ENCODE data around the gene COL9A3.

The COL9A3 gene

DNA sequence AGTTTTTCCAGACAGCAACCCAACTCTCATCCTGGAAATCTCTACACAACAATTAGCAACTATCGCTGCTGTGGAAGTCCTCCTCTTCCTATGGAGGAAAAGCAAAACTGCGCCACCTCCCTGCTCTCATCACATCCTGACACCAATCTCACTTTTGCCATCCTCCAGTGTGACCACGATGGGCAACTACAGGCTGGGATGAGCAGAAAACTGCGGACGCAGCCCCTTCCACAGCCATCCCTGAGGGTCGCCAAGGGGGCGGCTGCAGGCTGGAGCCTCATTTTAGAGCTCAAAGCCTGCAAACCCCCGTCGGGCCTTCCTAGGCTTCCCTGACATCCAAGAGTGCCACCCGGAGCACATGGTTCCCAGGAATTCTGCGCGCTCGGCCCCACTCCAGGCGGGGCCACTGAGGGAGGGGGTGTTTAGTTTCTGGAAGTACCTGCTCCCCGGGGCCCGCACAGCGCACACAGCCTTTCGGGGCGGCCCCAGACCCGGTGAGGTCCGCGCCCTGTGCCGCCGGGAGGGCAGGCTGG lies 43.6 kb downstream of the COL9A3 start:
- DNase-seq: no peak

DNA sequence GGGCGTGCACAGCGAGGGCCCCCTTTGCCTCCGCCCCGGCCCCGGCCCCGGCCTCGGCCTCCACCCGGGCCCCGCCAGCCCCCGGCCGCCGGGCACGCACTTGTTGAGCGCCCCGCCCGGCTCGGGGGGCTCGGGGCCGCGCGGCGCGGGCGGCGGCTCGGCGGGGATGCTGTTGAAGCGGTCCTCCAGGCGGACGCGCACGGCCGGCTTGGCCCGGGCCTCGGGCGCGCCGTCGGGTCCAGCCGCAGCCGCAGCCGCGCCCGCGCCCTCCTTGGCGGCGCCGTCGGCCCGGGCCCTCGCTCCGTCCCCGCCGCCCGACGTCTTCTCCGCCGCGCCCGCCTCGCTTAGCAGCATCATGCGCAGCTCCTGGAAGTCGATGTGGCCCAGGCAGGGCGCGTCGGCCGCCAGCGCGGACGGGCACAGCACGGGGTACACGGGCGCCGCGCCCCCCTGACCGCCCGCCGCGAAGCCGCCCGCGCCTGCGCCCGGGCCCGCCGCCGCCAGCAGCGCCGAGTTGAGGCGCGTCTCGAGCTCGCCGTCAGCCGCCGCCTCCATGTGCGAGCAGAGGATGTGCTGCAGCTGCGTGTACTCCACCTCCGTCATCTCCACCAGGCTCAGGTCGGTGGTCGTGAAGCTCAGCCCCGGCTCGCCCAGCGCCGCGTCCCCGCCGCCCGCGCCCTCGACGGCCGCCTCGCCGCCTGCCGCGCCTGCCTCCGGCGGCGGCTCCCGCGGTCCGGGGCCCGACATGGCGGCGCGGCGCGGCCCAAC lies 44.3 kb downstream of the COL9A3 start:
- peak; percentile 46 for DNase-seq

DNA sequence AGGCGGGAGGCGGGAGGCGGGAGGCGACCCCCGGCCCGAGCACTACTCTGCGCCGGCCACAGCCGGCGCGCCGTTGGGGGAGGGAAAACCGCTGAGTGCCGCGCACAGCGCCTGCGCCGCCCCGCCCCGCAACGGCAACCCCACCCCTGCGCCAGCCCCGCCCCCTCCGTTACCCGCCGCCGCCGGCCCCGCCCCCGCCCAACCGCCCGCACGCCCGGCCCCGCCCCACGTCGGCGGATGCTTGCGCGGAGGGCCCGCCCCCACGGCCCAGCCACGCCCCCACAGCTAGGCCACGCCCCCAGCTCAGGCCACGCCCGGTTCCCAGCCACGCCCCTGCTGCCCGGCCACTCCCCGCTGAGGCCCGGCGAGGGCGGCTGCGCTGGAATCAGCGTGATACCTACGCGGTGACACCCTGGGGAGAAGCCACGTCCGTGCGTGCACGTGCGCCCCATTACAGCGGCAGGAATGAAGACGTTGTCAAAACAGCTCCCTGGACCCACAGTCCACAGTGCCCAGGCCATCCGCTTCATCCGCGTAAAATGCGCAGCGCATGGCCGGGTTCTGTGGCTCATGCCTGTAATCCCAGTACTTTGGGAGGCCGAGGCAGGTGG lies 45.0 kb downstream of the COL9A3 start, which contains the start of gene TCFL5:
TSS of gene TCFL5 (minus strand) at position 97 of the 611 bp plus-strand sequence. CDS start 152 bp downstream, outside the sequence.
- DNase-seq: peak; percentile 88

DNA sequence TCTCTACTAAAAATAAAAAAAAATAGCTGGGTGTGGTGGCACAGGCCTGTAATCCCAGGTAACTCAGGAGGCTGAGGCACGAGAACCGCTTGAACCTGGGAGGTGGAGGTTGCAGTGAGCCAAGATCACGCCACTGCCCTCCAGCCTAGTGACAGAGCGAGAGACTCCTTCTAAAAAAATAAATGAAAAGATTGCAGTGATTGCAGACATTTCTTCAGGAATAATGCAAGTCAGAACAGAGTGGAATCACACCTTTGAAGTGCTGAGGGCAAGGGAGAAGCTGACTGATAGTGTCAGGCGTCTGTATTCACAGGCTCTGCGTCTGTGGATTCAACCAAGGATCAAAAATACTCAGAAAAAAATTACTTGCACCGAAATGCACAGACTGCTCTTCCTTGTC lies 47.4 kb downstream of the COL9A3 start:
- no peak for DNase-seq

DNA sequence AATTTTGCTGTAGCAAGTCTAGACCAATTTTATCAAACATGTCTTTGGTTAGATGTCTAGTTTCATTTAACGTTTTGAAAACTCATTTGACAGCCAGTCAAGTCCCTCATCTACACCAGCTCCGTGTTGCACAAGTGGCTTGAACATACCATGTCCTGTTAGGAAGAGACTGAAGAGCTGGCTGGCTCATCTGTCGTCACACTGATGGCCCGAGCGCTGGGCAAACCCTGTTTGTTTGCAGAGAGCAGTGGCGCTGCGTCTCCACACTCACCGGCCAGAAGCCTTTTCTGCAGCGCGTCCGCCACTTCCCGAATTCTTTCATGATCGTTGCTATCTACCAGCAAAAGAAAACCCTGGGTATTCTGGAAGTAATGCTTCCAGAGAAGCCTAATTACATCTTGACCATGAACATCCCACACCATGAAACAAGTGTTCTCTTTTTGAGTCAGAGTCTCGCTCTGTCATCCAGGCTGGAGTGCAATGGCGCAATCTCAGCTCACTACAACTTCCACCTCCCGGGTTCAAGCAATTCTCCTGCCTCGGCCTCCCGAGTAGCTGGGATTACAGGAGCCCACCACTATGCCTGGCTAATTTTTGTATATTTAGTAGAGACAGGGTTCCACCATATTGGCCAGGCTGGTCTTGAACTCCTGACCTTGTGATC lies 55.5 kb downstream of the COL9A3 start:
- DNase-seq: no peak

DNA sequence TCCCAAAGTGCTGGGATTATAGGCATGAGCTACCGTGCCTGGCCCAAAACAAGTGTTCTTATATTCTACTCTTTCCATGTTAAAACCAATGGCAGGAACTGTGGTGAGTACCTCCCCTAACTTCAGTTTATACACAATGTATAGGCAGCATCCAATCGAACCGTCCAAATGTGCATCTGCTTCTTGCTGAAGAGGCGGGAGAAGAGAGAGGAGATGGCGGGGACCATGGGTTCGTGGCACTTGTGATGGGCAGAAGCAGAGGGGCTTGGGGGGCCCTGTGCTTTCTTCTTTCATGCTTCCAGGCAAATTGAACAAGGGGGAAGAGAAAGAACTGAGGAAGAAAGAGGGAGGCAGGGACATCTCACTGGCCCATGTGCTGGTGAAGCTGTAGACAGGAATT lies 56.0 kb downstream of the COL9A3 start:
- no peak for DNase-seq

DNA sequence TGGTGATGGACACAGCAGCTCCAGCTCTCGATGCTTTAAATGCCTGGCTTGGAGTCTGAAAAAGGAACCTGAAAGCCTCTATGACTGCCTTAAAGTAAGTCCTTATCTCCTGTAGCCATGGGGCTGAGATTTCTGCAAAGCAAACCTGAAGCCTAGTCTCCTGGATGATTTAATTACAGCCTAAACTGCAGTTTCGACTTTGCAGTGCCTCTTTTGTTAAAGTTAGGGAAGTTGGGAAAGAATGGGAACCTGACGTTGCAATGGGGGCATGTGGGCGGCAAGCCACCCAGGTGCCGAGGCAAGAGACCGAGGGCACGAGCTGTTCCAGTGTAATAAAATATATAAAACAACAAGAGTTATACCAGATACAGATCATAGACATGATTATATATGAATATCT lies 56.4 kb downstream of the COL9A3 start:
- no peak for DNase-seq

DNA sequence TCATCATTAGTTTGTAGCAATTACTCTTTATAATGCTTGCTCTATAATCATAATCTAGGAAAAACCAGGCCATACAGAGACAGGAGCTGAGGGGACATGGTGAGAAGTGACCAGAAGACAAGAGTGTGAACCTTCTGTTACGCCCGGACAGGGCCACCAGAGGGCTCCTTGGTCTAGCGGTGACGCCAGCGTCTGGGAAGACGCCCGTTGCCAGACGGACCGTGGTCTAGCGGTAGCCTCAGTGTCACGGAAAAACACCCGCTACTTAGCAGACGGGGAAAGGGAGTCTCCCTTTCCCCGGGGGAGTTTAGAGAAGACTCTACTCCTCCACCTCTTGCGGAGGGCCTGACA lies 56.8 kb downstream of the COL9A3 start:
- DNase-seq: peak; percentile 58

DNA sequence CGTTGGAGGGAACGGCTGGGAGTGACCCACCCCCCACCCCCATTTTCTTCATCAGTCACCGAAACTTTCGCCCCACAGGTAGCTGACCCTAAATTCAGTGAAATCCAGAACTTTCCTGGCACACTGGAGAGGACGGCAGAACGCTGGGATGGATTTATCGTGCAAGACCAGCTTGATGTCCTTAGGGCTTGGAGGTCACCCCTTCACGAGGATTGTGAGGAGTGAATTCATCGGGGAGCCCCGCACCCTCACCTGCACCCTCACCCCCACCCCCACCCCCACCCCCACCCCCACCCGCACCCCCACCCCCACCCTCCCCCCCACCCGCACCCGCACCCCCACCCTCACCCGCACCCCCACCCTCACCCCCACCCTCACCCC lies 58.1 kb downstream of the COL9A3 start:
- no peak for DNase-seq

DNA sequence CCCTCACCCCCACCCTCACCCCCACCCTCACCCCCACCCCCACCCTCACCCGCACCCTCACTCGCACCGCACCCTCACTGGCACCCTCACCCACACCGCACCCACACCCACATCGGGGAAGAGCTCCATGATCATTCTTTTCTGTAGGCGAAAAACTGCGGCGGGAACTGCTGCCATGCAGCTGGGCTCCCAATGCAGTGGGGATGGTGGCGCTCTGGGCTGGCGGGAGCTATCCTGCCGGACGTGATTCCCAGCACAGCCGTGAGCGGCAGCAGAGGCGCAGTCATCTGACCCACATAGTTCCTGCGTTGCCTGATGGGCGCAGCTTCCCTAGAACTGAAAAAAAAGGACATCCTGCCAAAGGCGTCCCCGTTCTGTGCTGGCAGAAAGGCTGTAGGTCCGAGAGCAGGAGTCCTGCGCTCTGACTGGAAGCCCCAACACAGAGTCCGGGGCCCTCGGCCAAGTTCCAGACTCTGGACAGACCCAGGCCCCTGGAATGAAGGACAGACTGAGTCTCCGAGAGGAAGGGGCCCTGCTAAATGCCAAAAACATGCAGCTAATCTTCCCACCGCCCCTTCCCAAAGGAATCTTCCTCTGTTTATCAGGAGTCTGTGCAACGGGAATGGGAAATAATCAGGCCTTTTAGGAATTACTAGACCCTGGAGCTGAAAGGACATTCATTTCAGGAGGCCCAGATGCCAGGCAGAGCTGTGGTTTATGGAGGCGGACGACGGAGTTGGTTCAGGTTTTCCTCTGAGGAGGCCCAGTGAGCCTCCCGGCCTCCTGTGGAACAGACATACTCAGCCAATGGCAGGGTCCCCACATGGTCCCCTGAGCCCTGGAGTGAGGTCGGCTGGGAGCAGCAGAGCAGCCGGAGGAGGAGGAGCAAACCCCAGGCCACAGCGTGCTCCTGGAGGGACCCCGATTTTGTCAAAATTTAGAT lies 58.8 kb downstream of the COL9A3 start:
- DNase-seq: peak; percentile 22

DNA sequence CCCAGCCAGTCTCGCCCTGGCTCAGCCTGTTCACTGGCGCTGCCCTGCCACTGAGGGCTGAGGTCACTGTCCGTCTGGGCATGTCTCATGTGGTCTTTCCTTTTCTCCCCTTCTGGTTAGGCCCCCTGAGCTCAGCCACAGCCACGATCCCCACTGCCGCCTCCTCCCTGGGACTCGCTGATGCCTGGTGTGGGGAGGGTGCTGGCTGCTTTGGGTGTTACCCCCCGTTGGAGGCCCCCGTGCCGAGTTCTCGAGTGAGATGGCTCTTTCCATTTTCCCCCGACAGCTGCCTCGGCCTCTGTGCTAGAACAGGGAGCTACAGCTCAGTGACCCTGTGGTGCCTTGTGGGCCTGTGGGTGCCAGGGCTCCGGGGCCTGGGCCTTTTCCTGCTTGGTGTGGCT lies 59.7 kb downstream of the COL9A3 start:
- DNase-seq: no peak

DNA sequence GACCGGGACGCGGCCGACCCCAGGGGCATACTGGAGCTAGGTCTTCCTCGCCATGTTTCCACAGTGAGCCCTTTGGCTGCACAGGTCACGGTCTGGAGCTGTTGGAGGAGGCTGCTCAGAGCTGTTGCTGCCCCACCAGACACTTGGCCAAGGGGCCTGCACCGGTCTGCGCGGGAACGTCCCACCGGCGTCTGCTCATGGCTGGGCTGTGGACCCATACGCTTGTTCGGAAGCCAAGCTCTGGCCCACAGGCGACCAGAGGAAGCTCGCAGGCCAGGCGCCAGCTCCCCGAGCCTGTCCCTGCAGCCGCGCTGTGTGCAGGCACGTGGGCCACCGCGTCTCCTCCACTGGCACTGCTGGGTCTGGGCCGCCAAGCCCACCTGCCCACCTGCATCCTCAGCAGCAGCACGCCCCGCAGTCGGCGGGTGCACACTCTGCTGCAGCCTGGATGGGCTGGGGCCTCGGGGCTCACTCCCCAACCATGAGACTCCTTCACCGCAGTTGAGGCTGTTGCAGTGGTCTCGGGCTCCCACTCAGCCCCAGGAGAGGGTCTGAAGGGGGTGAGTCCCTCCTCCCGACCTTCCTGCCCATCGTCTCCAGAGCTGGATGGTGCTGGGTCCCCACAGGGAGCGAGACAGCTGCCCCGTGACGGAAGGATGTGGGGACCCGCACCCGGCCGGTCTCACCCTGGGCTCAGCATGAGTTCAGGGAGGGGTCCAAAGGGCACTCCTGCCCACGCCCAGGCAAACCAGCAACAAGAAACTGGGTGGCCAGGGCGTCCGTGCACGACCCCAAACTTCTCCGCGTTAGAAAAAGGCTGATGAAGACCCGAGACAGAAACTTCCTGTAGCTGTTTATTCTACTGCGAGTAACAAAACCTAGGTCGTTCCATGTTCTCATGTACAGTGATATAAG lies 60.3 kb downstream of the COL9A3 start:
- DNase-seq: no peak

DNA sequence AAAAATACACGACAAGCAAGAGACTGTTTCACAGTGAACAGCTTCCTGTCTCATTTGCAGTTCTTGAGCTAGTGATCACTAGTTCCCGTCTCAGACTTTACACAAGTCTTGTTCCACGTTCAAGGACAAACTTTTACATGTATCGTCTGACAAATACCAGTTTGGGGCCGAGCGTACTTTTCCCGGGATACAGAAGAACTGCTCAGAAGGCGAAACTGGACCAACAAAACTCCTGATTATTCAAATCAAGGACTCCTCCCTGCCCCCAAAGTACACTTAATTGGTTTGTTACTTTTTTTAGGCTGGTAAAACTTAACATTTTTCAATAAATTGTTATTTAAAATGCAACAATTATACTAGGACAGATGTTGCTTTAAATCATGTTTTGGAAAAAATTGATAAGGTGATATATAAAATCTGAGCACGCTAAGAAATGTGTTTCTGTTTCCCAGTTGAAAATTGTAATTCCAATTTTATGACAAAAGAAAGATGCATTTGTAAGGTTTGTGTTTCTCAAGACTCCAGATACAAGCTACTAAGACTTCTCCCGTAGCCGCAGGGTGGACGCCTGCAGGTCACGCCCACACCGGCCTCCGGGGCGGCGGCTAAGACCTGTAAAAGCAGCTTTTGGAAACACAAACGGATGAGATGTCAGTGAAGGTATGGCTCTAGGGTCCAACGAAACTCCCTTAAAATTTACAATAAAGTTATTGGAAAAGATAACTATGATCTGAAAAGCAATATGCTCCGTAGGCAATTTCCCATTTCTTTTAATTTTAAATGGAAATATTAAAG lies 61.6 kb downstream of the COL9A3 start:
- no peak for DNase-seq

DNA sequence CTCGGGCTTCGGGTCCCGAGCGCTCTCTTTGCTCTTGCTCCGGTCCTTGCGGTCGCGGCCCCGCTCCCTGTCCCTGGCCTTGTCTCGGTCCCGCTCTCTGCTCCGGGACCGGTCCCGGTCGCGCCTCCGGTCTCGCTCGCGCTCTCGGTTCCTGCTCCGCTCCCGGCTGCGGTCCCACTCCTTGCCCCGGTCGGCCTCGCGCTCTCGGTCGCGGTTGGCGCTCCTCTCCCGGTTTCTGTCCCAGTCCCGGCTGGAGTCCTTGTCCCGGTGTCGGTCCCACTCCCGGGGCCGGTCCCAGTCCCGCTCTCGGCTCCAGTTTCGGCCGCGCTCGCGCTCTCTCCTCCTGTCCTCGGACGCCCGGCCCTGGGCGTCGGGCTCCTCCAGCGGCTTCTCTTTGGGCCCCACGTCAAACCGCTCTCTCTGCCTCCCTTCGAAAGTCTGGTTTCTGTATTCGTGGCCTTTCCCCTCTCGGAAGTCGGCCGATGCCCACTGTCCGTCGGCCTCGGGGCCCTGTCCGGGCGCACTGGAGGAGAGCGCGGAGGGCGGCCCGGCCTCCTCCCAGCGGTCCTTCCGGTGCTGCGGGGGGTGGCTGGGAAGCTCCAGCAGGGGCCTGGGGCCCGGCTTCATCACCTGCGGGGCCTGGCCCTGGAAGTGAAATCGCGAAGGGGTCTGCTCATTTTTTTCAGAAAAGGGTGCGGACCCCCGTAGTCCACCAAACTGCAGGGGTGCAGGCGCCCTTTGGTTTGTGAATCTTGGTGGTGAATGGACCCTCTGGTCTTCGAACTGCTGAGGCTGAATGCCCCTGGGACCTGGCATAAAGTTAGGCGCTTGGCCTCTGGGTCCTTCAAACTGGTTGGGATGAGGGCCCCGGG lies 62.7 kb downstream of the COL9A3 start:
- no peak for DNase-seq

DNA sequence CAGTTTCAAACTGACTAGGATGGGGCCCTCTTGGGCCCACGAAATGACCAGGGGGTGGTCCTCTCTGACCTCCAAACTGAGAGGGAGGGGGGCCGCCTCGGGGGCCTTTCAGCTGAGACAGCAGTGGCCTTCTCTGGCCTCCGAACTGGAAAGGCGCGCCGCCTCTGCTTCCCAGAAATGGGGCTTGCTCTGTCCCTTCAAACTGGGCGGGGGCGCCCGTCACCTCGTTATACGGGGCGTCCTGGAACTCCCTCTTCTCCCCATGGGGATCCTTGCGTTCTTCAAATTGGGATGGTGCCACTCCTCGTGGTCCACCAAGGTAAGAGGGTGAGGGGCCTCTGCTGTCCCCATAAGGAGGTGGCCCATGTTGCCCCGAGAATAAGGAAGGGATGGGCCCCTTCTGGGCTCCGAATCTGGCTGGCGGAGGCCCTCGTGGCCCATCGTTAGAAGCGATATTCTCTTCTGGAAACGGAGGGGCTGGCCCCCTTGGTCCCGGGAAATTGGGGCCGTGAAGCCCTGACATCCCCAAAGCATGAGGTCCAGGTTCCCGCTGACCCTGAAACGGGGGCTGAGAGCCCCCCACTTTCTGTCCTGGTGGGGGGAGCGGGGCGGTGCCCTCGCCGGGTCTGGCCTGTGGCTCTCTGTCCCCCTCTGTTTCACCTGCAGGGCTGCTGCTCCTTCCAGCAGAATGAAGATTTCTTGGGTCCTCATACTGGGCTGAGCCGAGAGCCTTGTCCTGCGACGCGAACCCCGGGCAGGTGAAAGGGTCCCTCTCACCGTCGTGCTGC lies 63.5 kb downstream of the COL9A3 start:
- no peak for DNase-seq

DNA sequence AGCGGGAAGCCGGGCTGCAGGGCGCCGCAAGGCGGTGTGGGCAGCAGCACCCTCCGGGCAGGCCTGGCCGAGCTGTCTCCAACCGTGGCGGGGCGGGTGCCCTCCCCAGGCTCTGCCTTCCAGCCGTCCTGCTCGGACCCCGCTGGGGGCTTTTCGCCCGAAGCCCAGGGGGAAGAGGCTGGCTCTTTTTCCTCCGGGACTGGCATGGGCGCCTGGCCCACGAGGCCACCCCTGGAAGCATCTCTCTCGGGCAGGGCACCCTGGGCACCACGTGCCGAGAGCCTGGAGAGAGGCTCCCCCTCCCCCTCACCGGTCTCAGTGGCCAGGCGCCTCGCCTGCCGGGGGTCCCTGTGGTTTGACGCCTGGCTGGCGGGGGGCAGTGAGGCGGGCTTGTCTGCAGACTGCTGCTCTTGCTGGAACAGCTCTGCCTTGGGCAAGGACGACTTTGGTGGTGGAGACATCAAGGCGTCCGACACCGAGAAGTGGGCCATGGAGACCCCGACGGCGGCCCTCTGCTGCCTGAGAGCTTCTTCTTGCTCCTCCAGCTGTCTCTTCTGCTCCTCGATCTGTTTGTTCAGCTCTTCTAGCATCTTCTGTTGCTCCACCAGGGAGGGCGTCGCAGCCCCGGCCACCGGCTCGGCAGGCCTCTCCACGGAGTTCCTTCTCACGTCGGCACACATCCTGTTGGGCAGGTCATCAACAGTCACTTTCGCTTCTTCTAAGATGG lies 64.2 kb downstream of the COL9A3 start:
- DNase-seq: no peak

DNA sequence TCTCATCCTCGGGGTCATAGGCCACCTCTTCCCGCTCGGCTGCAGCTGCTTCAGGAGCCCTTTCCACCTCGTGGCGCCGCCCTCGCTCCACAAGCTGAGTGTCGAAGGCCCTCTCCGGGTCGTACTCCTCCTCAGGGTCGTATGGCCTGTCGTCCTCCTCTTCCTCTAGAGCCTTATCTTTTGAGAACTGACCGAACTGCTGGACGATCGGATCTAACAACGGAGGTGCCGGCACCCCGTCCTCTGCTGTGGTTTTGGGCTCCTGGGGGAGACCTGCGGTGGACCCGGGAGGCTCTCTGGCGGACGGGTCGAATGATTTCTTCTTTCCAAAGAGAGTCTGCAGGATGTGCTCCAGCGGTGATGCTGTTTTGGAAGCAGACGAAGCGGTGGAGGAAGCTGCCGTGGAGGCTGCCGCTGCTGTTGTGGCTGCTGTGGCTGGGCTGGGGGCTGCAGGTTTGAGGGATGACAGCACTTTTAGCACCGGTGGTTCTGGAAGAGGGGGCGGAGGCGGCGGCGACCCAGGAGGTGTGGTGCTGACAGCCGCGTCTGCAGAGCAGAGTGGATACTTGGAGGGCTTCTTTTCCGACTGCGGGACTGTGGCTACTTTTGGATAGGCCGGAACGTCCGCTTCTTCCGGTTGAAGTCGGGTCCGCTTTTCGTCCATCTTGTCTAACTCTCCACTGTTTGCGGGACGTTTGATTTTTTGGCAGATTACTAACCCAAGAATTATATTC lies 65.0 kb downstream of the COL9A3 start:
- no peak for DNase-seq

DNA sequence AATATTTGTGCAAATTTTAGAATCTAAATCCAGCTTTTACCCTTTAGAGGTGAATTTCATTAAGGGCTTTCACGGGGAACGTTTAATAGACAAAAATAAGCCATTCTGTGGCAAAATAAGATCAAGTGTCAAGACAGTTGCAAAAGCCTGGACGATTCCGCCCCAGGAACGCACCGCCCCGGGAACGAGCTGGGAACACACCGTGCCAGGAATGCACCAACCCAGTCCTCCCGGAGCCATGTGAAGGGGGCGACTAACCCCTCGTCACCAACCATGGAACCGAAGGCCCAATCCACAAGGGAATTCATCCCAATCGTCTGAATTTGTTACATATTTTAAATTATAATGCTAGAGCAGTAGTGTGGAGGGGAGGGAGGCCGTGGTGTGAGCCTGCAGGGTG lies 65.6 kb downstream of the COL9A3 start:
- no peak for DNase-seq

All from stimulated activated CD4-positive, alpha-beta T cell treated with anti-CD3 and anti-CD28 coated beads, Interleukin-15, amount 100 ng/mL, for 24 hours (primary cell).